GM18519 (cell line): ENCODE data around the gene MYO7B.

Source experiments
- ATAC-seq: cut with Tn5 transposase; IDR thresholded peaks from one replicate; pipeline ENCODE4 v1.9.1; 2021; ENCODE audit warnings: mild to moderate bottlenecking, moderate library complexity; ENCODE audit not compliant: unreplicated experiment, low FRiP score

MYO7B gene

DNA sequence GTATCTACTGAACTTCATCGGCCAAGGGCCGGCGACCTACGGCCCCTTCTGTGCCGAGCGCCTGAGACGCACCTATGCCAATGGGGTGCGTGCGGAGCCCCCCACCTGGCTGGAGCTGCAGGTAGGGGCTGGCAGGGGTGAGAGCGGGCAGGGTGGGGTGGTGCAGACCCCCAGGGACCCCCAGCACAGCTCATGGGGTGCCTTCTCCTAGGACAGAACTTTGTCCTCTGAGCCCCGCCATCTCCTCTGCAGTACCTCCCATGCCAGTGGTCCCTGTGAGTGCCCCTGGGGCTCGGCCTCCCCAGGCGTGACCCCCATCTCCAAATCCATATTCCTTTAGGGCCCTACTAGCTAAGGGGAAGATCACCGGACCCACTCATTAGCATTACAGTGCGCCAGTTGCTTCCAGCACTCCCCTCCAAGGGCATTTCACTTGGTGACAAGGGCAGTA, 86.5 kb downstream of the MYO7B start:
- ATAC-seq, result no peak

DNA sequence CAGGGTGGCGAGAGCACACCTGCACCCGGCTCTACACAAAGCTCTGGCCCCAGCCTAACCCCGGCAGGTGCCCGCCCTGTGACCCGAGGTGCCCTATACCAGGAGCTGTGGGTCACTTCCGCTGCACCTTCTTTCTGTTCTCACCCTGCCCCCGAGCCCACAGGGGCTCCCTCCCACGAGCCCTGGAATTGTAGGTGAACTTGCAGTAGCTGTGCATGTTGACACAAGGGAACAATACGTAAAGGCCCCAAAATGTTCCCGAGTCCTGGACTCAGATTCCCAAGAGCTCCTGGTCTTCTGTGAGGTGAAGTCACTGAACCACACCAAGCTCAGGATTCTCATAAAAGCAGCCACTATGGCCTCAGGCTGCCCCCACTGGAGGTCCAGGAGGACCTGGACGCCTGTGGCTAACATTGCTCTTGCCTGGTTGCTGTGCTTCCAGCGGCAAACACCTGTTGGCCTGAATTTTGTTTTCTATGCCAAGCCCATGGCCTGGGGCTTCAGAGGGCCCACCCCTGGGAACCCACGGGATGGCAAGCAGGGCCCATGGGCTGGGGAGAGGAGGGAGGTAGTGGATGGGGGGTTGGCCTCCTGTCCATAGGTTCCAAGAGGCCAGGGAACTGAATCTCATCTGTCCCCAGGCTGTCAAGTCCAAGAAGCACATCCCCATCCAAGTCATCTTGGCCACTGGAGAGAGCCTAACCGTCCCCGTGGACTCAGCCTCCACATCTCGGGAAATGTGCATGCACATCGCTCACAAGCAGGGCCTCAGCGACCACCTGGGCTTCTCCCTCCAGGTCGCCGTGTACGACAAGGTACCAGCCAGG, 87.3 kb downstream of the MYO7B start:
- no peak for ATAC-seq

DNA sequence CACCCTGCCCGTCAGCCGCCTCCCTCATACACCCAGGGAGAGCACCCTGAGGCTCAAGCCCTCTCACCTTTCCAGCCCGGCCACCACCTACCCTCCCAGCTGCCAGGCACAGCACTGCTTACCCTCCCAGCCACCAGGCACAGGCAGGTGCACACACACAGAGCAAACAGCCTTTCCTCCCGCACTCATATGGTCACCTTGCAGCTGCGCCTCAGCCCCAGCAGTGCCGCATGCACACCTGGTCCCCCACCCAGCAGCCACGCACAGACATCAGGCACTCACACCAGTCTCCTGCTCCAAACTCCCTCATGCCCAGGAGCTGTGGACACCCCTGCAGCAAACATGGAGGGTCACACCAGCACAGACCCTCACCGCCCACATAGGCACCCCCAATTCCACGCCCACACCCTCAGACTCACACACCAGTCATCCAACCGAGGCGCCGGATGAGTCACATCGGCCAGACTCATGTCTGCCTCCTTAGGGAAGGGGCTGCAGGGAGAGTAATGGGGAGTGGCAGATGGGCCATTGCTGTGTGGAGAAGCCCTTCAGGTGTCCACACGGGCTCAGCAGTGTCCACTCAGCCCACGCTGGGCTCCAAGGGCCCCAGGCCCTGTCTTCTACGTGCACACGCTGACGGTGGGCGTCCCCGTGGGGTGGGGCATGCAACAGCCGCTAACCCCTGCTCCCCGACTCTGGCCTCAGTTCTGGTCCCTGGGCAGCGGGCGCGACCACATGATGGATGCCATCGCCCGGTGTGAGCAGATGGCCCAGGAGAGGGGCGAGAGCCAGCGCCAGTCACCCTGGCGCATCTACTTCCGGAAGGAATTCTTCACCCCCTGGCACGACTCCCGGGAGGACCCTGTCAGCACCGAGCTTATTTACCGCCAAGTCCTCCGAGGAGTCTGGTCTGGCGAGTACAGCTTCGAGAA, 88.2 kb downstream of the MYO7B start:
- no peak for ATAC-seq

DNA sequence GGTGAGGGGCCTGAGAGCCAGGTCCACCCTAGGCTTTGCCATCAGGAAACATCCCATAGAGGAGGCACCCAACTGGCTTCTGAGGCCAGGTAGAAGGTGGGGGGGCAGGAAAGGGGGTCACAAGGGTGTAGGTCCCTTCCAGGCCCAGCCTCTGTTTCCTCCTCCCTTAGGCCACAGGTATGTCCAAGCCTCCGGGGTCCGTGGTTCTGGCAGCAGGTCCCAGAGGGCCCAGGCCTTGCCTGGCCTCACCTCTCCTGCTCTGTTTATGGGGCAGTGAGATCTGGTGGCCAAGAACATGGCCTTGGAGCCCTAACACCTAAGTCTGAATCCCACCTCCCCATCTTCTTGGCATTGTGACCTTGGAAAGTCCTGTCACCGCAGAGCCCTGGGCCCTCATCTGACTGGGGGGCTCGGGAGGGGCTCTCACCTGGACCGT, 88.9 kb downstream of the MYO7B start:
- no peak for ATAC-seq

DNA sequence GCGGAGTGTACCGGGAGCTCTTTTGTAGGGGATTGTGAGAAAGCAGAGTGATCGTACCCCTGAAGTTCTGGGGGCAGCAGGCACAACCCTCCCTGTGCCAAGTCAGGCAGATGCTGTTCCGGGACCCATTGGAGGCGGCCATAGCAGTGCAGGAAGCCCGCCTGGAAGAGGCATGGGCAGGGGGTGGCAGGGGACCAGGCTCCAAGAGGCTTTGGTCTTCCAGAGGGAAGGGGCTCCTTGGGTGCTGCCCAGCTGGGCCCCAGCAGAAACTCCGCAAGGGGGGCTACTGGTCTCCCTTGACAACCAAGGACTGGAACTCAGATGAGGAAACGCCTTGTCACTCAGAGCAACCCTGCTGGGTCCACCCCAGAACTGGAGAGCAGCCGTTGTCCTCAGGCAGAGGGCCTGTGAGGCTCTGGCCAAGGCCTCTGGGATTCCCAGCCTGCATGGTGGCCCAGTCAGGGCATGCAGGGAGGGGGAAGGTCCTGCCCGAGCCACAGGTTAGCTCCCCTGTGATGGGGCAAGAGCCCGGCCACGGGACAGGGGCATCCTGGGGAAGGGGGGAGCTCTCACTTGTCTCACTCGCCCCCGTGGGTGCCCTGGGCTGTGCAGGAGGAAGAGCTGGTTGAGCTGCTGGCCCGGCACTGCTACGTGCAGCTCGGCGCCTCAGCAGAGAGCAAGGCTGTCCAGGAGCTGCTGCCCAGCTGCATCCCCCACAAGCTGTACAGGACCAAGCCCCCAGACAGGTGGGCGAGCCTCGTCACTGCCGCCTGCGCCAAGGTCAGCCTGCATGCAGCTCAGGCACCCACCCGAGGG, 89.5 kb downstream of the MYO7B start:
- no peak for ATAC-seq

DNA sequence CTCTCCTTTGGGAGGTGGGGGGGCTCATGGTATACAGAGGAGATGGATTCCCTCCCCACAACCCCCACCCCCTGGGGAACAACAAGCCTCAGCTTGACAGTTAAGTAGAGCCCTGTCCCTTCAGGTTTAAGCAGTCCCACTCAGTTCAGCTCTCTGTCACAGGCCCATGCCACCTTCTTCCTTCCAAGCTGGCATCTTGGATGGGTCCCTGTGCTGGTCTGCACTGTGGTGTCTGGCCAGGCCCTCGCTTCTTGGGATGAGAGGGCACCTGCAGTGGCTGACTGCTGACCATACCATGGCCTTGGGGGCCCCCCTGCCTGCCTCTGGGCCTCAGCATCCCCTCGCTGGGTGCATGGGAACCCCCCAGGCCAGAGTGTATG, 90.1 kb downstream of the MYO7B start:
- no peak for ATAC-seq

DNA sequence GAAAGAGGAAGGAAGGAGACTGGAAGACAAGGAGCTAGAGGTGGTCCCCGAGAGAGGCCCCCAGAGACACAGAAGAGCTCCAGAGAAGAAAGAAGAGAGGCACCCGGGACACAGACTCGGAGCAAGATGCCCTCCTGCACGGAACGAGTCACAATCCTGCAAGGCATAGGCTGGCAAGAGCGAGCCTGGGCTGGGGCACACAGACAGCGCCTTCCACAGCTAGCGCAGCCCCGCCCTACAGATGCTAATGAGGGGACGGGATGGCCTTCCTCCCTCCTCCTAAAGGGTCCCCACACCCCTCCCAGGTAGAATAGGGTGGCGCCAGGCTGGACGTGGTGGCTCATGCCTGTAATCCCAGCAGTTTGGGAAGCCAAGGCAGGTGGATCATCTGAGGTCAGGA, 90.7 kb downstream of the MYO7B start:
- no peak for ATAC-seq

DNA sequence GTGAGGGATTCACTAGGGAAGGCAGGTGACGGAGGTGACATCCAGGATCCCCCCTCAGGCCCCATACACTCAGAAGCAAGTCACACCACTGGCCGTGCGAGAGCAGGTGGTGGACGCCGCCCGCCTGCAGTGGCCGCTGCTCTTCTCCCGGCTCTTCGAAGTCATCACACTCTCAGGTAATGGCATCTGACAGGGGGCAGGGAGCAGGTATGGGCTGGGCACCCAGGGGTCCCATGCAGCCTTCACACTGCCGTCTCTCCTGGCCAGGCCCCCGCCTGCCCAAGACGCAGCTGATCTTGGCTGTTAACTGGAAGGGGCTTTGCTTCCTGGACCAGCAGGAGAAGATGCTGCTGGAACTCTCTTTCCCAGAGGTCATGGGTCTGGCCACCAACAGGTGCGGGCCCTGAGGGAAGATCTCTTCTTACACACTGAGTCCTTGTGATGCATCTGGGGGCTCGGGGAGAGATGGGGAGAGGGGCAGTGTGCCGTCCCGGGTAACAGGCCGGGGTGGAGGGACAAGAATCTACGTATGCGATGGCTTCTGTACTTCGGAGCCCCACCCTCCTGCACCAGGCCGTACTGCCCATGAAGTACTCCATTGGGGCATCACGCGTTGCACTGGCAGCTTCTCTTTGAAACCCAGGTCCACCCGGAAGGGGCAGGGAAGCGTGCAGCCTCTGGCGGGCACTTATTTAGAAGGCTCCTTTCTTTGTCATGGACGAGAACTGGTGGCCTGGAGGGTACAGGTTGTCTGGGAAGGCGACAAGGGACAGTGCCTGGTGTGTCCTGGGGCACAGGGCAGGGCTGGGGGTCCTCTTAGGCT, 91.6 kb downstream of the MYO7B start:
- ATAC-seq, result no peak

DNA sequence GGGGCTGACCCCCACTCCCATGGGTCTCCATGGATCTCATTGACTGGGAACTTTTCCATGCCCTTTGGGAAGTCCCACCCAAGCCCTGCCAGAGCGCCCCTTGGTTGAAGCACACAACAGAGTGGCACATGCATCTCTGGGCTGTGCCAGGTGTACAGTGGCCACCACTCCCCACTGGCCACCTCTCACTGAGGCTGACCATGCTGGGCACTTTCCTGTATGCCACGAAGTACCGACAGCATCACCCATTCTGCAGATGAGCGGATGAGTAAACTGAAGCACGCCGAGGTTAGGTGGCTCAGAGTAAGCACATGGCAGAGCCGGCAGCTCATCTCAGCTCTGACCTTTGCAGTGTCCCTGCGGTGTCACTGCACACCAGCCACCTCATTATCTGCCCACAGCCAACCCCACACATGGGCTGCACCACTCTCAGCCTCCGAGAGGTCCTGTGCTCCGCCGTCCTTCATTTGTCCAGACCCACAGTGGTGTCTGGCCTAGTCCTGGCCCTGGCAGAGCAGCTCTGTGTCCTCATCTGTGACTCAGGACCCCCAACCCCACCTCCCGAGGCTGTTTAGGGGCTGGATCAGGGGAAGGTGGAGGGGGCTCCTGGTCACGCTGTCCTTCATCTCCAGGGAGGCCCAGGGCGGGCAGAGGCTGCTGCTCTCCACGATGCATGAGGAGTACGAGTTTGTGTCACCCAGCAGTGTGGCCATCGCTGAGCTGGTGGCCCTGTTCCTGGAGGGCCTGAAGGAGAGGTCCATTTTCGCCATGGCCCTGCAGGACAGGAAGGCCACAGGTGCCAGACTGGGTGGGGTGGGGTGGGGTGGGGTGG, 92.5 kb downstream of the MYO7B start:
- no peak for ATAC-seq

DNA sequence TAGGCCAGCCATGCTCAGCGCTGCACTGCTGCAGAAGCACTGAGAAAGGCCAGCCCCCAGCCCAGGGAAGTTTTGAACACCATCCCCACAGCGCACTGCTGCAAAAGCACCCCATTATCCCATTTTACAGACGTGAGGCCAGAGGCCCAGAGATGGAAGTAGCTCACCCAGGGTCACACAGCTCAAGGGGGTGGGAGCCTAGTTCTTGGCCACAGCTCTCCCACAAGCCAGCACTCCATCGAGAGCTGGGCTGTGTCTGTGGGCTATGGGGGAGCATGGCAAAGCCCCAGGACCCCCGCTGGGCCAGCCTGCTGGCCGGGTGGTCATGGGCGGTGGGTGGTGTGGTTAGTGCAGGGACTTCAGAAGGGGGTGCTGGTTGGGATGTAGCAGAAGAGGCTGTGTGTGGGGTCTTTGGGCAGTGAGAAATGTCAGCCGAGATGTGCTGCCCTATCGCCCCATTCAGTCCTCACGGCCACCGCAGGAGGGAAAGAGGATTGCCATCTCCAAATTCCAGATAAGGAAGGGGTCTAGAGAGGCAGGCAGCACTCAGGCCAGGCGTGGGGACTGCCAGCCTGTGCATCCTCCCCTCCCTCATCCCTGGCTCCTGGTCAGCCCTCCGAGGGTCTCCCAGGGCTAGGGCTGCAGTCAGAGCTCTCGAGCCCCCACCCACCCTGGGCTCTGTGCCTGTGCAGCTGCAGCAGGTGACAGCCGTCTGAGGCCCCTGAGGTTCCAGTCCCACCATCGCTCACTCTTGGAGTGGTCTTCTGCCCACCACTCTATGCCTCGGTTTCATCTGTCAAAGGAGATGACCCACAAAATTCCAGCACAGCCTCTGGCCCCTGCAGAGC, 93.5 kb downstream of the MYO7B start:
- ATAC-seq, result no peak

DNA sequence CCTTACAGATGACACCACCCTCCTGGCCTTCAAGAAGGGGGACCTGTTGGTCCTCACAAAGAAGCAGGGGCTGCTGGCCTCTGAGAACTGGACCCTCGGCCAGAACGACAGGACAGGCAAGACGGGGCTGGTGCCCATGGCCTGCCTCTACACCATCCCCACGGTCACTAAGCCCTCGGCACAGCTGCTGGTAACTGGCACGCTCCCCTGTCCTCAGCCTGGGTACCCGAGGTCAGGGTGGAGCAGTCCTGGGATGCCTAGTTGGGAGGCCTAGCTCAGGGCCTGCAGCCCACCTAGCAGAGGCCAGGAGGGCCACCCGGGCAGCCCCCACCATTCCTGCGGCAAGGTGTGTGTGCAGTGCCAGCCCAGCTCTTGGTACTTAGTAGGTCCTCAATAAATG, 94.2 kb downstream of the MYO7B start:
- ATAC-seq, result no peak

DNA sequence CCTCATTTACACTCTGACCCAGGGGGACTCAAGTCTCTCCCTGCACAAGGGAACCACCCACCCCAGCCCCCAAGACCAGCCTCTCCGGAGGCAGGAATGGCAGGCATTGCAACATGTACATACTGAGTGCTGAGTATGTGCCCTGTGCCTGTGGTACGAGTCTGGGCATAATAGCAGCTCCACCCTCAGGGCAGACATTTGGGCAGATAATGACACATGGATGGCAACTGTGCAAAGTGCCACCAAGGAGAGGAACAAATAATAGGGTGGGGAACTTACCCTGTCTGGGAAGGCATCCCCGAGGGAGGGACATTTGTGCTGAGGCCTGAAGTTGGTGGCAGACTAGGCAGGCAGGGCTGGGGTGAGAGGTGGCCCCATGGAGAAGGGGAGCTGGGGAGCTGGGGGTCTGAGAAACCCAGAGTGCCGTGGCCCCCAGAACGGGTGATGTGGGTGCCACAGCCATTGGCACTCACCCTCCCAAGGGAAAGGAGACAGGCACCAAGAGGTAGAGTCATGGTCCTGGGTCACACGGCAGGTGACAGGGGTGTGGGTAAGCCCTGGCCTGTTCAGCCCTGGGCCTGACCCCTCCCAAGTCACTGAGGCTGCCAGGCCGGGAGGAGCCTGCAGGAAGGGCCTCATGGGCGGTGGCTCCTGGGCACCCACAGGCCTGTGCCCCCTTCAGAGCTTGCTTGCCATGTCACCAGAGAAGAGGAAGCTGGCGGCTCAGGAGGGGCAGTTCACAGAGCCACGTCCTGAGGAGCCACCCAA, 94.8 kb downstream of the MYO7B start:
- no peak for ATAC-seq

DNA sequence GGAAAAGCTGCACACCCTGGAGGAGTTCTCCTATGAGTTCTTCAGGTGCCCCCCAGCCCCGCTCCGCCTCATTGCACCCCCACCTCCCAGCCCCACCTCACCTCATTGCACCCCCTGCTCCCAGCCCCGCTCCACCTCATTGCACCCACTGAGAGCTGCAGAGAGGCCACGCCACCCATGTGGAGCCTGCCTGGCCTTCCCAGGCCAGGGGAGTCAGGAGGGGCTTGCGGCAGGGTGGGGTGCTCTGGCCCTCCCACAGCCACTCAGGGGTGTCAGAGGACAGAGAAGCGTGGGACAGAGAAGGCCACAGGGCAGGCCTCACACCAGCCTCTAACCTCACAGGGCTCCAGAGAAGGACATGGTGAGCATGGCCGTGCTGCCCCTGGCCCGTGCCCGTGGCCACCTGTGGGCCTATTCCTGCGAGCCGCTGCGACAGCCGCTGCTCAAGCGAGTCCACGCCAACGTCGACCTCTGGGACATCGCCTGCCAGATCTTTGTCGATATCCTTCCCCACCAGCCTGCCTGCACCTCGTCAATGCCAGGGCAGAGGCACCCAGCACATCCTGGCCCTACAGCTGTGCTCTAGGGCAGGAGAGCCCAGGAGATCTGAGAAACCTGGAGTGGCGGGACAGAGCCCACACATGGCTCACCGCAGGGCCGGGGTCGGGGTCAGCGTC, 95.5 kb downstream of the MYO7B start:
- no peak for ATAC-seq

DNA sequence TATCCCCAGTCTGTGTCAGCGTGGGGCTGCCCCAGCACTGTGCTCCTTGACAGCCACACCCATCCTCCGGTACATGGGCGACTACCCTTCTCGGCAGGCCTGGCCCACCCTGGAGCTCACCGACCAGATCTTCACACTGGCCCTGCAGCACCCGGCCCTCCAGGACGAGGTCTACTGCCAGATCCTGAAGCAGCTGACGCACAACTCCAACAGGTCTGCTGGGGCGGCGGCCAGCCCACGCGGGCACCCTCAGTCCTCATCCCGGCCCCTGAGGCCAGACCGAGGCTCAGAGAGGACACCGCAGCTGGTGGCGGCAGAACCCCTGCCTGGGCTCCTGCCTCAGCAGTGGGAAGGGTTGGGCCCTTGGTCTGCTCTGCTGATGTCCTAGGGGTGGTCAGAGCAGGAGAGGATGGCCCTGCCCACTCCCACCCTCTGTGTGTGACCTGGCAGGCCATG, 96.1 kb downstream of the MYO7B start:
- ATAC-seq, result no peak

DNA sequence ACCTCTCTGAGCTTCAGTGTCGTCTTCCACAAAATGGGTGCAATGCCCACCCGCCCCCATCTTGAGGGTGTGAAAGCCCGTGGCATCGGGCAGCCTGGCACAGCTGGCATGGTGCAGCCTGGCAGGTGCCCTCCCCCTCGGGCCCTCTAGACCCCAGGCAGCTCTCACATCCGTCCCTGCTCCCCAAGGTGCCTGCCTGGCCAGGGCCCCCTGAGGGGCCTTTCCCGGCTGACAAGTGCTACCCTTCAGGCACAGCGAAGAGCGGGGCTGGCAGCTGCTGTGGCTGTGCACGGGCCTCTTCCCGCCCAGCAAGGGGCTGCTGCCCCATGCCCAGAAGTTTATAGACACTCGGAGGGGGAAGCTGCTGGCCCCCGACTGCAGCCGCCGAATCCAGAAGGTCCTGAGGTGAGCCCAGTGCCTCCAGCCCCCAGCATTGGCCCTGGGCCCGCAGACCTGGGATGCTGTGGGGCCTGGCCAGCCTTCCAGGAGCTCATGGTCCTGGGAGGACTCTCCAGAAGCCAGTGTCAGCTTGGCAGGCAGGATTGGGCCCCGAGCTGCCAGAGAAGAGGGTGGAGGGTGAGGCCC, 96.6 kb downstream of the MYO7B start:
- ATAC-seq, result no peak
